ENCODE measurements around the gene IDNK.
A peak's percentile ranks its signal among the peaks of the same experiment; 100 is the strongest.

IDNK gene

DNA sequence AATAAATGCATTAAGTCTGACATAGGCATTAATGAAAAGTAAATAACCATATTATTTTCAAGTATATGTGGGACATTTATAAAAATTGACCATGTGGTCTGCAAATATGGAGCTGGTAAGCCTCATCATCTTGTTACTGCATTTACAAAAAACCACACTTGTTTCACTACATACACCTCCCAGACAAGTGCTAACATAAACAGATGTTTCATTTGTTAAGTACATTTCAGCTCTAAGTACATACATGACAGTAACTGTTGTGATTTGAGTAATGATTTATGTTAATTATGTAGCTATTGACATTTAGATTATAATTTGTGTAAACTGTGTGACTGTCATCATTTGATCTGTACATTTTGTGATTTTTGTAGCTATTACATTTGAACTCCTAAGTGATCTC, 13.9 kb downstream of the IDNK start:
- no peak for DNase-seq

DNA sequence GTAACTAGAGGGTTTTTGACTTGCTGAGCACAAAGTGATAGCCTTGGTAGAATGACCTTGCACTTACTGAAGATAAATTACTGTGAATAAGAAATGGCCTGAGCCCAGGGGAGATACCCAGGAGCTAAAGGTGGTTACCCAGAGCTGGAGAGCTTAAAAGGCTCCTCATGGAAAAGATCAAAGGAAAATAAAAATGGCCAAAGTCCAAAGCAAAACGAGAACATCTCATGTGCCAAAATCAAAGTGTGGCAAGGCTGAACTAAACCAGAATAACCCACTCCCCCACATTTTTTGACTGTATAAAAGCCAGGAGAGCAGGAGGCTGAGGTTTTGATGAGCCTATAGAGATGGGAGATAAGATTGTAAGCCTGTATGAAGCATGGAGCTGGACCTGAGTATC, 14.4 kb downstream of the IDNK start:
- no peak for DNase-seq

DNA sequence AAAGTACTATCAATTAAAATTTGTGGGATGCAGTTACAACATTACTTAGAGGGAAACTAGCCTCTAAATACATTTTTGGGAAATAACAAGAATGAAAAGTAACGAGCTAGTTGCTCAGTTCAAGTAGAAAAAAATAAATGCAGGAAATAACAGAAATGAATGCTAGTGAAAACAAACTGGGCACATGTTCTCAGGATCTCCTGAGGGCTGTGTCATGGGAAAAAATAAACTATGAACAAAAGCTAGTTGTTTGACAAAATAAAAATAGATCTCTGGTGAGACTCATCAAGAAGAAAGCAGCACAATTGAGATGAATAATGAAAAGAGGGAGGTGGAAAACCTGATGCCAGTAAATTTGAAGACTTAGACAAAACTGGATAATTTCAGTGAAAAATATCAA, 16.3 kb downstream of the IDNK start:
- DNase-seq: no peak

DNA sequence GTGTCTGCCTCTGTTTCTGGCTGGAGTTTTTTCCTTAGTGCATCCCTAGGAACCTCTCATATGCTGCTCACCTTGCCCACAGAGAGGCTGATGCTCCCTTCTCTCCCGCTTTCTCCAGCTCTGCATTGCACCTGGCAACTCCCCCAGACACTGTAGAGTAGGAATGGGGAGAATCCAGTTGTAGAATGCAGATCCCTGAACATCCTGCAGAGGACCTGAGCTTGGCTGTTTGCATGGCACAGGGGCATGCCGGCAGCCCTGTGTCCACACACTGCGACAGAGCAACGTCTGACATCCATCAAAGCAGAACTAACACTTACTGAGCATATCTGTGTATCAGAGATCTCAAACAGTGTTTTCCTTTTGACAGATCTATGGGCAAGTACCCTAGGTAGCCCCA, 19.9 kb downstream of the IDNK start:
- DNase-seq: no peak

DNA sequence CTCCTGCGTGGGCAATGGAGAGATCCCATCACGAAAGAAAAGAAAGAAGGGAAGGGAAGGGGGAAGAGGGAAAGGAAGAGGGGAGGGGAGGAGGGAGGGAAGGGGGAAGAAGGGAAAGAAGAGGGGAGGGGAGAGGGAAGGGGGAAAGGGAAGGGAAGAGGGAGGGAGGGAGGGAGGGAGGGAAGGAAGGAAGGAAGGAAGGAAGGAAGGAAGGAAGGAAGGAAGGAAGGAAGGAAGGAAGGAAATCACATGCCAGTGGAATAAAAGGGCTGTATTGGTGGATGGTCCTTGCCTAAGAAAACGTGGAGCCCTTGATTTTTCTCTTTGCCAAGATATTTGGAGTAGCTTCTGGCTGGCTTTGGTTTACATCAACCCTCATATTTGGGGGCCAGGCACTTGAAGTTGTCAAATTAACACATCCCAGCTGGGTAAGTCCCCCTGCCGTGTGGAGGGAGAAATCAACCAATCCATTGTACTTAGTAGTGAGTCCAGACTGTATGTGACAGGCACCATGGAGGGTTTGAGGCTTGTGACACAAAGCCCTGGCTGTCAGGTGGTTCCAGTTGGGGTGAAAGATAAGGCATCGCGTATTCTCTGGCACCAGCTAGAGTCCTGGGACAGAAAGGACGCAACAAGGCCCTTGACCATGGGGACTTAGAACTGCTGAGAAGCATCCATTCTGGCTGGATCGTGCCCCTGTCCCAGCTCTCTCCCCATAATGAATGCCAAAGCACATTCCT, 23.7 kb downstream of the IDNK start:
- DNase-seq: no peak

DNA sequence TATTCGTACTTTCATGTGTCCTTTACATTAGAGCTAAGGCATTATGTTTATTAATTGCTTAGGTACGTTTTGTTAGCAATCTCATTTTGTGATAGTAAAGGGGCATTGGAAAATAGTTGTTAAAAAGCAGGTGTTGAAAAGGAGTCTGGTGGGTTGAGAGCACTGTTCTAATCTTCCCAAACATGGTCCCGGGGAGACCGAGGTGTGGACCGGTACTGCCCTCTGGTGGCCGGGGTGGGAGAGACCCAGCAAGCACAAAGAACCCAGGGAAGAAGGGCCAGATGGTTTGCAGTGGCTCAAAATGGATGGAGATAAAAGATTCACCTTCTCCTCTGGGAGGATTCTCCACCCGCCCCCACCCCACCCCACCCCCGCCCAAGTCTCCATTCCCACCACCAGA, 26.1 kb downstream of the IDNK start:
- DNase-seq: peak; percentile 65

DNA sequence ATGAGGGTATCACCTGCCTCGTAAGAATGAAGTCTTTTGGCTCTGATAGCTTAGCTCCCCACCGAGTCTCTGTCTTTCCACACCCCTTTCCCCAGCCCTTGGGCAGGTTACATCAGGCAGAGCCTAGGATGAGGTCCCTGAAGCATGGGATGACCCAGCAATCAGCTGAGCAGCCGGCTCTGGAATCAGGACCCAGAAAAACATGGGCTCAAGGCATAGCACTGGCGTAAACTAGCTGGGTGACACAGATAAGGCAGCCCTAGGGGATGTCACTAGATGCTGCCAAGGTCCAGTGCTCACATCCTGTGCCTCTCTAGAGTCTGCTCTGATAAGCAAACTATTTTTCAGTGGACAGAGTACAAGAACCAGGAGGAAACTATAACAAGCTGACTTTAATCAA, 26.6 kb downstream of the IDNK start:
- no peak for DNase-seq

DNA sequence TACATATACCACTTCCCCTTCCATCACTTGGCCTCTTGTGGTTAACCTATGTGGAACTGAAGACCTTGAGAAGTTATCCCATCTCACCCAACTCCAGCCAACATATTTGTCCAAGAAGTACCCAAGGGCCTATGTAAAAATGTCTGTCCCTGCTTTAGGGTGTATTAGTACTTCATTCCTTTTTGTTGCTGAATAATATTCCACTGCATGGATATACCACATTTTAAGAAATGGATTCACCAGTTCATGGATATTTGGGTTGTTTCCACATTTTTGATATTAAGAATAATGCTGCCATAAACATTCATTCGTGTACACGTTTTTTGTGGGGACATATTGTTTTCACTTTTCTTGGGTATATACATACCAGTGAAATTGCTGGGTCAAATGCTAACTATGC, 28.6 kb downstream of the IDNK start:
- DNase-seq: no peak

DNA sequence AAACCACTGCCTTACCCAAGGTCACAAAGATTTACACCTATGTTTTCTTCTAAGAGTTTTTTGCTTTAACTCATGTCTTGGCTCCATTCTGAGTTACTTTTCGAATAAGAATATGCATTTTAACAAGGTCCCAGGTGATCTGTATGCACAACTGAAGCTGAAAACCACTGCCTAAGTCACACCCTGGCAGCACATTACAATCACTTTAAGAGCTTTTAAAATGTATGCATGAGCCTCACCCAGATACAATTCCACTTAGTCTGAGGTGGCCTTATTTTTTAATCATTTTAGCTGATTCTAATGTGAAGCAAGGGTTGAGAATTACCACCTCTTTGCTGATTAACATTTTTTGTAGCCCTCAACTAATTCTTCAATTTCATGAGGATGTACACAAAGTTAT, 29.5 kb downstream of the IDNK start:
- DNase-seq: no peak

DNA sequence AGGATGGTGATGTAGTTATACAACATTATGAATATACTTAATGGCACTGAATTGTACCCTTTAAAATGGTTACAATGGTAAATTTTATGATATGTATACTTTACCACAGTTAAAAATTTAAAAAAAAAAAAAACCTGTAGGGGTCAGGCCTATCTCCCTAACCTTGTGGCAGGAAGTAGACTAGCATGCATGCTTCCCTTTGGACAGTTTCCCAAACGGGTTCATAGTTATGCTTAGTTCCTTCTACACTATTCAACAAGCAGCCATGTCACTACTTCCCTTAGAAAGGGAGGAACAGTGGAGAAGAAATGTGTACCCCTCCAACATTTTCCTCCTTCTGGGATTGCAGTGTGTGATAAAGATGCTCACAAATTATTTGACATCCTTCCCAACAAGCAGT, 32.5 kb downstream of the IDNK start:
- no peak for DNase-seq

DNA sequence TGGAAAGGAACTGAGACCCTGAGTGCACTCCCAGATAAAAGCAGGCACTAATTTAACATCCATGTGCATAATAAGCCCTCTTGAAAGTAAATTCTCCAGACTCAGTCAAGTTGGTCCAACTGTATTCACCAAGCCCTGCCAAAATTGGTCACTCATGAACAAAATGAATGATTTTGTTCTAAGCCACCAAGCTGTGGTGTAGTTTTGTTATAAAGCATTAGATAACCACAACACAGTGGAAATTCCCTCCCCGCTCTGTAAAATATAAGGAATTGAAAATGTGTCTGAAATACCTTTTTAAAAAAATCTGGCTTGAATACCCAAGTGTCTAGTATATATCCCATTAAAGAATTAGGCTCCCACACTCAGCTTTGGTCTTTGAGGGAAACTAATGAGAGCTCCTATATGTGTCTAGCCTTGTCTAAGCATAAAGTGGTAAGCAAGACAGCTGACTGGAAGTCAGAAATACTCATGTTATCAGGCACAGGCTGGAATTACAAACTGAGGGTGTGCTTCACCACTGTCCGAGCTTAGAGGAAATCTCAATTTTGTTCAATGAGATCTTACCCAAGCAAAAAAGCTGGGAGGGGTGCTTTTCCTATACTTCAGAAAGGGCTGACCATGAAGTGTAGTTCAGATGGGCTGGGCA, 33.2 kb downstream of the IDNK start:
- DNase-seq: no peak

DNA sequence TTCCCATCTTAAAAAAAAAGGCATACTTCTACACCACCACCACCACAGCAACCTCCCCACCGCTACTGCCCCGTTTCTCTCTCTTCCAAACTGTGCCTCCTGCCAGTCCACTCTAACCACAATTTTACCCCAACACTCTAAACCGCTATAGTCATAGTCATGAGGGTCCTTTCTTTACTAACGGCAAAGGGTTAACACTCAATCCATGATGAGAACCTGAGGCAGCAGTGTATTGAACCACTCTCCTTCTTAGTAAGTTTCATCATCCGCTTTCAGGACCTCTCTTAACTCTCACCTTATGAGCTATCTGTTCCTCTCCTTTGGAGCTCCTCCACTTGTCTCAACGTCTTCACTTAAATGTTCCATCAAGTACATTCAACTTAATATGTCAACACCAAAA, 34.0 kb downstream of the IDNK start:
- DNase-seq: no peak

DNA sequence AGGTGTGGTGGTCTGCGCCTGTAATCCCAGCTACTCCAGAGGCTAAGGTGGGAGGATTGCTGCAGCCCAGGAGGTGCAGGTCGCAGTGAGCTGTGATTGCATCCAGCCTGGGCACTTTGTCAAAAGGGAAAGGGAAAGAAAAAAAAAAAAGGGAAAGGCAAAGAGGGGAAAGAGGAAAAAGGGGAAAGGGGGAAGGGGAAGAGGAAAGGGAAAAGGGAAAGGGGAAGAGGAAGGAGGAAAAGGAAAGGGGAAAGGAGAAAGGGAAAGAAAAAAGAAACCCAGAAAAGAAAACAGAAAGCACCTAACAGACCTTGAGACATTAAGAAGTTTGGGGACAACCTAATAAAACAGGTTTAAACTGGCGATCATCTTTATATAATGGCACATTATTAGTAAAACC, 40.0 kb downstream of the IDNK start:
- DNase-seq: no peak

DNA sequence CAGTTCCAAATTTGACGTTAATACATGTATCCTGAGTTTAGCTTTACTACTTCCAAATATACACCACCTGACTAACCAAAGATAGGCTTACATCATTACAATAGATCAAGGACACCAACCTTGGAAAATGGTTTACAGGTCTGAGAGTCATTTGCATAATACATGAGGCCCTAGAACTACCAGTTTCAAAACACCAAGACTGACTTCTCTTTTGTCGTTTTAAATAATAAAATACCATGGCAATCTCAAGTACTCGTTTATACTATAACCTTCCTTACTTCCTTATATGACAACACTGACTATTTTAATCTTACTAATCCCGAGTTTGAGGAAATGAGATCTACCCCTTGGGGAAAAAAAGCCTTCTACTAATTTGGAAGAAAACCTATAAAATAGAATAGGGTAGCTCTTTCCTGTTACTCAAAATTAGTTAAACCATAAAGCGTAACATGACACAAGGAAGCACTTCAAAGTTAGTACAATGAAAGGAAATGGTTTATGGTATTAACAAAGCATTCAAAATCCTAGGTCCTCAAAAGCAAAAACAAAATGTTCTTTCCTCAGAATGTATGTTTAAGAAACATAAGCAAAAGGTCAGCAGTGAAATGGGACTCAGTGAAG, 42.7 kb downstream of the IDNK start:
- DNase-seq: no peak

DNA sequence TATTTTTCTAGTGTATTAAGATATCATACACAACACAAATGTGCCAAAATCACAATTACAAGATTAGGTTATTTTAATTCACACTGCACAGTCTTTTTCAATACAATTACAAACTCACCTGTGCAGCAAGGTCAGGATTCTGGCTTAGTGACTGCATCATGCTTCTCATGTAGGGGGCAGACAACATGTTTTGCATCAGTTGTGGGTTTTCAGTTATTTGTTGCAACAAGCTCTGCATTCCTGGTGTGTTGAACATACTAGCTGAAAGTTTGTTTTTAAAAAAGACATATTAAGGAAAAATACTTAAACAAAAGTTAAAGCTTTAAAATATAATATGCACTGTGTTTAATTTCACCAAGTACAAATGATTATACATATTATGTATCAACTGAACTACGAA, 46.1 kb downstream of the IDNK start:
- DNase-seq: no peak

DNA sequence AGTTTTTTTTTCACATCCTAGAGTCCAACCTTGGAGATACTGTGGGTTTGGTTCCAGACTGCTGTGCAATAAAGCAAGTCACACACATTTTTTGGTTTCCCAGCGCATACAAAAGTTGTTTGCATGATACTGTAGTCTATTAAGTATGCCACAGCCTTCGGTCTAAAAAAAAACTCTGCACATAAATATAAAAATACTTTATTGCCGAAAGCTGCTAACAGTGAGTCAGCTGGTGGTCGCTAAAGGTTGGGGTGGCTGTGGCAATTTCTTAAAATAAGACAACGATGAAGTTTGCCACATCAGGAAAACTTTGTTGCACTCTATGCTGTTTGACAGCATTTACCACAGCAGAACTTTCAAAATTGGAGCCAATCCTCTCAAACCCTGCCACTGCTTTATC, 47.4 kb downstream of the IDNK start:
- DNase-seq: no peak

DNA sequence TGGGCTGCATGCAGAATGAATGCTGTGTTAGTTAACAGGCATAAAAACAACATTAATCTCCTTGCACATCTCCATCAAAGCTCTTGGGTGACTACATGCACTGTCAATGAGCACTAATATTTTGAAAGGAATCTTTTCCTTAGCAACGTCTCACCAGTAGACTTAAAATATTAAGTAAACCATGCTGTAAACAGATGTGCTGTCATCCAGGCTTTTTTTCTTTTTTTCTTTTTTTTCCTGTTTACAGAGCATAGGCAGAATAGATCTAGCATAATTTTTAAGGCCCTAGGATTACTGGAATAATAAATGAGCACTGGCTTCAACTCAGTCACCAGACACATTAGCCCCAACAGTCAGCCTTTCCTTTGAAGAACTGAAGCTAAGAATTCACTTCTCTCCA, 48.5 kb downstream of the IDNK start:
- DNase-seq: no peak

DNA sequence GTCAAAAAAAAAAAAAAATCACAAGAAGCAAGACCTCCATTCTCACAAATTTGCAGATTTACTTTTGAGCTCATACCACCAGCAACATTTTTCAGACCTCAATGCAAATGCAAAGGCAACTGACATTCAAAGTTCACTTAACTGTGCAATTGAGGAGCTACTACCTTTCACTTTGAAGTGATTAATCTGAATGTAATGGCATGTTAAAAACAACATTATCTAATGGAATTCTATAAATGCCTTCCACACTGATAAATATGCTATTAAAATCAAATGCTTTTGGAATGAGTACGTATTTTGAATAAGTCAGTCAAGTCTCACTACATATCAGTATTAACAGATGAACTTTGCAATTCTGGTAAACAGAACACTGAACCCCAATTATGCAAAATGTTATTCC, 52.5 kb downstream of the IDNK start:
- DNase-seq: no peak

DNA sequence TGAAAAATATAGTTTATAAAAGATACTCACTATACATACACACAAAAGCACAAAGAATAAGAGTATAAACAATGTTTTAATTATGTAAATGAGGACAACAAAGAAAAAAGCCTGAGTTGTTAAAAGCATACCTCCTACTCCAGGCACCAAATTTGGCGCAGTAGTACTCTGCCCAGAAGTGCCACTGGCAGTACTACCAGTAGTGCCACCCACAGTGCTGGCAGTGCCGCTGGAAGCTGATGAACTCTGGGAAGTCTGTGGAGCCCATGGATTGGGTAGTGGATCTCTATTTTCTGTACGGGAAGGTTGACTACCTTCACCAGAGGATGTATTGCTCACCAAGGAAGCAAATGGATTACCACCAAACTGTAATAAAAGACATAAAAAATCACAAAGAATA, 54.7 kb downstream of the IDNK start:
- DNase-seq: no peak

DNA sequence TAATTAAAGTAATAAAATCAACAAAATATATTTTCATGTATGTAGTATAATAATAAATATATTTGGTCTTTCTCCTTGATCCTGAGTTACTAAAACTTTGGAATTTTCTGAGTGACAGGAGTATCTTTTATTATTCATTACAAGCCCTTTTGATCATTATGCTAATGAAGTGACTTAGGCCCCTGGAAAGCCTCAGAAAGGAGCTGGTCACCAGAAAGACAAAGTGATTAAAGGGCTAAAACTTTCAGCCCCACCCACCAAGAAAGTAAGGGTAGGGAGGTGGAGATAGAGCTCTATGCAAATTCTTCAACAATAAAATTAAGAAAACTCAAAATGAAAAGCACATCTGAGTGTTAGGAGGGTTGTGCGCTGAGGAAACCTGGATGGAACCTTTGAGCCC, 57.3 kb downstream of the IDNK start:
- no peak for DNase-seq

DNA sequence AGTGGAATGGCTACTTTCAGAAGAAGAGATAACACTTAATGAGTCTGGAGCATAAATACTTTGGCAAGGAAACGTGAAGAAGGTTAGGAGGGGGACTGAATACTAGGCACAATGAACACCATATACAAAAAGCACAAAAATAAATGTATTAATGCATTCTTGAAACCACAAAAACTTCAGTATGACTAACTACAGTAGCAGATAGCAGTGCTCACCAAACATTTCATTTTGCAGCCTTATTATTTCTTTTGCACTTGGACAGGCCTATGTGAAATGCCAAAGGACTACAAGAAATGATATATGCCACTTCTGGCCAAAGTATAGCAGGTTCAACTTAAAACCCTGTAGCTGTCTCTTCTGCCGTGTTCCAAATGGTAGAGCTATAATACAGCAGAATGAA, 58.5 kb downstream of the IDNK start:
- DNase-seq: no peak

DNA sequence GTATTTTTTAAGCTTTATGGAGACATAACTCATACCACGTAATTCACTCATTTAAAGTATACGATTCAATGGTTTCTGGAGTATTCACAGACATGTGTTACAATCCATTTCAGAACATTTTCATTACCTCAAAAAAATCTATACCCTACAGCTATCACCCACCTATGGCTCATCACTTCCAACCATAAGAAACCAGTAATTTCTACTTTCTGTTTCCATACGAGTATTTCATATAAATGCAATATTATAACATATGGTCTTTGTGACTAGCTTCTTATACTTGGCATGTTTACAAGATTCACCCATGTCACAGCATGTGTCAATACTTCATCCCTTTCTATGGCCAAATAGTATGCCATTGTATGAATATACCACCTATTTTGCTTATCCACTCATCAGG, 66.0 kb downstream of the IDNK start:
- DNase-seq: no peak

DNA sequence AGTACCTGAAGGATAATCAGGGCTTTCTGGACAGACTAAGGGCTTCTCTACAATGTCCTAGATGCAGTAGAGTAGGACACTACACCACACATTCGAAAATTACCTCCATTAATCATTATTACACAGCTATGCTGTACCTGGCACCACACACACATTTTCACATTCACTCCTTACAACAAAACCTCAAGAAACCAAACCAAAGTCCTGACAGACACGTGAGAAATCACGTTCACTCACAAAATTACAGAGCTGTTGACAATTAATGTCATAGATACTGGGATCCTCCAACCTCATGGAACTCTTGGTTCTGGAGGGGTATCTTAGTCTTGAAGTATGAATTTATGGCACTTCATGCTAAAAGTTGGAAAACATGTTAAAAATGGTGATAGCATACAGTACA, 68.5 kb downstream of the IDNK start:
- no peak for DNase-seq

All from activated CD4-positive, alpha-beta T cell treated with anti-CD3 and anti-CD28 coated beads for 1 hour (primary cell).